ENCODE results near the gene SLC16A10. TPM values are rescaled to one million over a fixed set of nuclear protein-coding genes. Genes with fewer than 3 reads are reported as not detected.

SLC16A10 gene
- total RNA-seq, 6 donors from 2014 or later, result 8.7 to 94.4 (median 18.9) TPM

DNA sequence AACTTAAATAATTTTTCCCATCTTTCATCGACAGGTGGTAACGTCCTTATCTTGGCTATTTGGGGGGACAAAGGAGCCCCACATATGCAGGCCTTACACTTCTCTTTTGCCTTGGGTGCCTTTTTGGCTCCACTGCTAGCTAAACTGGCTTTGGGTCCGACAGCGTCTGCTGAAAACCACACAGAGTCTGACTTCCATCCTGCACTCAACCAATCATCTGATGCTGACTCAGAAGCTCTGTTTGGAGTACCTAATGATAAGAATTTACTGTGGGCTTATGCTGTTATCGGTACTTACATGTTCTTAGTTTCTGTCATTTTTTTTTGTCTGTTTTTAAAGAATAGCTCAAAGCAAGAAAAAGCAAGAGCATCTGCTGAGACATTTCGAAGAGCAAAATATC is 178.5 kb downstream of the SLC16A10 start:
- no peak for ATAC-seq (ENCODE audit: low FRiP score in 2 of 2)
- 92% methylated on average over 6 of the region's 6 CpGs for WGBS, 2 donors
- Histone ChIP-seq H3K4me1 (peaks cover 0 to 8% (median 2%) of the 10 kb centered on the region in 4 donors), H3K9me3 (no peaks in the 10 kb centered on the region), H3K27ac (no peak overlapping the region), H3K27me3 (no peaks in the 10 kb centered on the region), H3K4me3 (no peak overlapping the region), H3K36me3 (peaks cover 3 to 40% (median 25%) of the 10 kb centered on the region in 4 donors)
- TF ChIP-seq EP300 (IDR thresholded peaks at IDR 0.05), result no peak
- TF ChIP-seq POLR2AphosphoS5 (IDR thresholded peaks at IDR 0.05), result no peak
- no peak for DNase-seq

DNA sequence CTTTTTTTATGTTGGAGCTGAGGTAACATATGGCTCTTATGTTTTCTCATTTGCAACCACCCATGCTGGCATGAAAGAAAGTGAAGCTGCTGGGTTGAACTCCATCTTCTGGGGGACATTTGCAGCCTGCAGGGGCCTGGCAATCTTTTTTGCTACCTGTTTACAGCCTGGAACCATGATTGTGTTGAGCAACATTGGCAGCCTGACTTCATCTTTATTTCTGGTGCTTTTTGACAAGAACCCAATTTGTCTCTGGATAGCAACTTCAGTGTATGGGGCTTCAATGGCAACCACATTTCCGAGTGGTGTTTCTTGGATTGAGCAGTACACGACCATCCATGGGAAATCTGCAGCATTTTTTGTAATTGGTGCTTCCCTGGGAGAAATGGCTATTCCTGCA is 179.0 kb downstream of the SLC16A10 start:
- no peak for ATAC-seq (ENCODE audit: low FRiP score in 2 of 2)
- H3K36me3 ChIP-seq, result peaks cover 3 to 40% (median 25%) of the 10 kb centered on the region in 4 donors
- no peak overlapping the region for H3K4me3 ChIP-seq
- H3K27ac ChIP-seq, result no peak overlapping the region
- TF ChIP-seq POLR2A (IDR thresholded peaks at IDR 0.05) (no peak), EP300 (IDR thresholded peaks at IDR 0.05) (no peak), POLR2AphosphoS5 (IDR thresholded peaks at IDR 0.05) (no peak)
- TF ChIP-seq, protein P1, sequence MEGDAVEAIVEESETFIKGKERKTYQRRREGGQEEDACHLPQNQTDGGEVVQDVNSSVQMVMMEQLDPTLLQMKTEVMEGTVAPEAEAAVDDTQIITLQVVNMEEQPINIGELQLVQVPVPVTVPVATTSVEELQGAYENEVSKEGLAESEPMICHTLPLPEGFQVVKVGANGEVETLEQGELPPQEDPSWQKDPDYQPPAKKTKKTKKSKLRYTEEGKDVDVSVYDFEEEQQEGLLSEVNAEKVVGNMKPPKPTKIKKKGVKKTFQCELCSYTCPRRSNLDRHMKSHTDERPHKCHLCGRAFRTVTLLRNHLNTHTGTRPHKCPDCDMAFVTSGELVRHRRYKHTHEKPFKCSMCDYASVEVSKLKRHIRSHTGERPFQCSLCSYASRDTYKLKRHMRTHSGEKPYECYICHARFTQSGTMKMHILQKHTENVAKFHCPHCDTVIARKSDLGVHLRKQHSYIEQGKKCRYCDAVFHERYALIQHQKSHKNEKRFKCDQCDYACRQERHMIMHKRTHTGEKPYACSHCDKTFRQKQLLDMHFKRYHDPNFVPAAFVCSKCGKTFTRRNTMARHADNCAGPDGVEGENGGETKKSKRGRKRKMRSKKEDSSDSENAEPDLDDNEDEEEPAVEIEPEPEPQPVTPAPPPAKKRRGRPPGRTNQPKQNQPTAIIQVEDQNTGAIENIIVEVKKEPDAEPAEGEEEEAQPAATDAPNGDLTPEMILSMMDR (IDR thresholded peaks at IDR 0.05), result no peak
- WGBS, 2 donors, result 91 to 93% methylated on average over 2 of the region's 2 CpGs
- no peaks in the 10 kb centered on the region for H3K27me3 ChIP-seq
- DNase-seq, result no peak
- H3K9me3 ChIP-seq, result no peaks in the 10 kb centered on the region
- peaks cover 0 to 4% (median 0%) of the 10 kb centered on the region in 4 donors for H3K4me1 ChIP-seq

GRCh38 chr6:111267764-111268333 is 180.5 kb downstream of the SLC16A10 start:
- Histone ChIP-seq H3K36me3 (peaks cover 3 to 40% (median 25%) of the 10 kb centered on the region in 4 donors), H3K9me3 (peaks cover 0 to under 1% (median 0%) of the 10 kb centered on the region in 4 donors), H3K4me1 (no peaks in the 10 kb centered on the region), H3K27ac (no peak overlapping the region), H3K27me3 (no peaks in the 10 kb centered on the region), H3K4me3 (no peak overlapping the region)
- no peak for TF ChIP-seq POLR2A (IDR thresholded peaks at IDR 0.05)
- TF ChIP-seq POLR2AphosphoS5 (IDR thresholded peaks at IDR 0.05), result no peak
- TF ChIP-seq EP300 (IDR thresholded peaks at IDR 0.05), result no peak
- TF ChIP-seq, protein P1 (IDR thresholded peaks at IDR 0.05), result no peak
- 90 to 93% methylated on average over 7 of the region's 7 CpGs for WGBS, 2 donors
- ATAC-seq (ENCODE audit: low FRiP score in 2 of 2) (no peak), DNase-seq (no peak)

- no peak for TF ChIP-seq POLR2AphosphoS5 (IDR thresholded peaks at IDR 0.05)
- no peak for TF ChIP-seq EP300 (IDR thresholded peaks at IDR 0.05)
- TF ChIP-seq, protein P1 (IDR thresholded peaks at IDR 0.05), result no peak
- no peak for TF ChIP-seq POLR2A (IDR thresholded peaks at IDR 0.05)
- Histone ChIP-seq H3K4me1 (no peaks in the 10 kb centered on the region), H3K4me3 (no peak overlapping the region), H3K36me3 (peaks cover 3 to 43% (median 33%) of the 10 kb centered on the region in 4 donors), H3K9me3 (peaks cover 8 to 12% (median 10%) of the 10 kb centered on the region in 4 donors), H3K27me3 (no peaks in the 10 kb centered on the region), H3K27ac (no peak overlapping the region)
- DNase-seq (no peak), ATAC-seq (ENCODE audit: low FRiP score in 2 of 2) (no peak)
- WGBS, 2 donors, result 89 to 90% methylated on average over 1 of the region's 1 CpG
Measured at GRCh38 chr6:111269401-111269970, 182.2 kb downstream of the SLC16A10 start.

GRCh38 chr6:111270121-111270520 is 182.8 kb downstream of the SLC16A10 start:
- Histone ChIP-seq H3K4me1 (no peaks in the 10 kb centered on the region), H3K36me3 (peaks cover 7 to 46% (median 30%) of the 10 kb centered on the region in 4 donors), H3K27ac (no peak overlapping the region), H3K4me3 (no peak overlapping the region), H3K9me3 (peaks cover 14 to 19% (median 16%) of the 10 kb centered on the region in 4 donors), H3K27me3 (no peaks in the 10 kb centered on the region)
- DNase-seq, result no peak
- 95 to 100% methylated on average over 4 of the region's 4 CpGs for WGBS, 2 donors
- ATAC-seq (ENCODE audit: low FRiP score in 2 of 2), result no peak
- TF ChIP-seq, protein P1 (IDR thresholded peaks at IDR 0.05), result no peak
- TF ChIP-seq POLR2AphosphoS5 (IDR thresholded peaks at IDR 0.05) (no peak), POLR2A (IDR thresholded peaks at IDR 0.05) (no peak), EP300 (IDR thresholded peaks at IDR 0.05) (no peak)

Data from upper lobe of left lung (tissue), 6 donors.